Activated gamma-delta T cell (primary cell): ENCODE data around the gene CEMP1.
"Not testable (repeated sequence)": the region's sequence is repeated elsewhere in the genome, so short reads cannot be mapped to it uniquely, and the experiment has no call there.

ENCODE experiments used
- DNase-seq: peaks from one replicate; lab custom pipeline; 2025; lab: John Stamatoyannopoulos, UW
- total RNA-seq, 2 donors: gene quantifications; one replicate each; lab custom pipeline; 2026; lab: John Stamatoyannopoulos, UW

Gene CEMP1, protein sequence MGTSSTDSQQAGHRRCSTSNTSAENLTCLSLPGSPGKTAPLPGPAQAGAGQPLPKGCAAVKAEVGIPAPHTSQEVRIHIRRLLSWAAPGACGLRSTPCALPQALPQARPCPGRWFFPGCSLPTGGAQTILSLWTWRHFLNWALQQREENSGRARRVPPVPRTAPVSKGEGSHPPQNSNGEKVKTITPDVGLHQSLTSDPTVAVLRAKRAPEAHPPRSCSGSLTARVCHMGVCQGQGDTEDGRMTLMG
- 0.46 to 0.48 reads per million in 2 donors for total RNA-seq

DNA sequence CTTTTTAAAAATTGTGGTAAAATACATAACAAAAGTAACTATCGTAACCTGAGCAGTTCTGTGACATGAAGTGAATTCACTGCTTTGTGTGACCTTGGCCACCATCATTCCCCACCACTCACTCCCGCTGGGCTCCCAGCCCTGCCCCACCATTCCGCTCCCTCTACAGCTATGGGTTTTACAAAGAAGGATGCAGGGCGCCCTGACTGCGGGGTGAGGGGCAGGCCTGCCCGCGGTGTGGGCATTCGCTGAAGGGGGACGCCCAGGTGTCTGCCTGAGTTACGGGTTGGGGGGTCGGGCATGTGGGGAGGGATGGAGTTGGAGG, at the start of gene CEMP1:
Gene CEMP1, minus strand, starts transcription at position 38 of the 325 bp plus-strand sequence. CDS start 335 bp downstream, outside the sequence.
- DNase-seq = no peak

DNA sequence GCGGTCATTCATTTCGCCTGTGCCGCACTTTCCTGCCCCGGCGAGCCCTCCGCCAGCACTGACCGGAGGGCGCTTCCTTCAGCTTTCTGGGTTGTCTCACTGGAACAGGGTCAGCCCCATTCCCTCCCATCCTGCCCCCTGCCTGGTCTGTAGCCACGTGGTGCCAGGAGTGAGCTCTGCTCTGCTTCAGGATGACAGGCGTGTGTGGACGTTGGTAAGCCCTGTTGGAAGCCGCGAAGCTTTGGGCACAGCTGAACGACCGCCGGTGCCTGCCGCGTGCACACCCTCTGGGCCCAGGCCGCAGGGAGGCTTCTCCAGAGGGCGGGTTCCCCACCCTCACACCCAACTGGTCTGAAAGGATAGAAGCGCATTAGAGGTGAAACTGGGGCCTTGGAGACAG, 49.6 kb upstream of the CEMP1 start:
- not testable (repeated sequence) for DNase-seq

DNA sequence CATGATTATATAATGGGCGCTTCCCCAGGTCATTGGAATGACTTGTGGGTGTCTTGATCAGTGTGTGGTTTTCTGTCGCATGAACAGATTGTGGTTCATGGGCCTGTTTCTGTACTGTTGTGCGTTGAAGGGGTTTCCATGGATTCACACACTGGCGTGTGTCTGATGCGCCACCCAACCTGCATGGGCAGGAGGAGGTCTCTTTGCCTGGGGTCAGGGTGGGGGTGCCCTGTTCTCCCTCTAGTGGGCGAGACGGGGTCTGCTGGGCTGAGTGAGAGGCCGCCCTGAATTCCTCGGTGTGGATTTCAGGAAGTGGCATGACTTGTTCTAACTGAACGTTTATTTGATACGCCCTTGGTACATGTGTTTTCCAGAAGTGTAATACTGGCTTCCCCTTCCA, 48.9 kb upstream of the CEMP1 start:
- not testable (repeated sequence) for DNase-seq

DNA sequence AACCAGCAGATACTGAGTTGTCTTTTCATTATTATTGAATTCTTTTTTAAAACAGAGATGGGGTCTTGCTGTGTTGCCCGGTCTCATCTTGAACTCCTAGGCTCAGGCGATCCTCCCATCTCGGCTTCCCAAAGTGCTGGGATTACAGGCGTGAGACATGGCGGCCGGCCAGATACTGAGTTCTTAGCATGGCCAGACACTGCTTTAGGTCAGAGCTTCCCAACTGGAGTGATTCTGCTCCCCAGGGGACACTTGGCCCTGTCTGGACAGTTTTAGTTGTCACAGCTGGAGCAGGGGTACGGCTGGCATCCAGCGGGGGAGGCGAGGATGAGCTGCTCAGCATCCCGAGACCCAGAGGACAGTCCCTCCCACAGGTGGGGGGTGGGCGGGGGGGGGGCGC, 47.7 kb upstream of the CEMP1 start:
- DNase-seq = not testable (repeated sequence)

DNA sequence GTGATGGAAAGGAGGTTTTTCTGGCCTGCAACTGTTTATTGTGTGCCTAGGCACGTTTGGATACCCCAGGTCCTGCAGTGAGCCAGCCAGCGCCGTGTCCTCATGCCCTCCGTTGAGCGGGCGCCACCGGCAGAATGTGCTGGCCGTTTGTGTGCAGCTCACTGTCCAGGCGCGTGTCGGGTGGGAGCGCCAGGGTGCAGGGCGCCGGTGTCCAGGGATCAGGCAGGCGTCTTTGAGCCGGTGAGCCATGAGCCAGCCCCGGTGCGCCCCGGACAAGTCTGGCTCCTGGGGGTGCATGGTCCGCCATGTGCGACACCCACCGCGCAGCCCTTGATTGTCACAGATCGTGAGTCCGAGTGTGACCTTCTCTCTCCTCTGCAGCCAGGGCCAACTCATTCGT, 45.8 kb upstream of the CEMP1 start:
- not testable (repeated sequence) for DNase-seq

DNA sequence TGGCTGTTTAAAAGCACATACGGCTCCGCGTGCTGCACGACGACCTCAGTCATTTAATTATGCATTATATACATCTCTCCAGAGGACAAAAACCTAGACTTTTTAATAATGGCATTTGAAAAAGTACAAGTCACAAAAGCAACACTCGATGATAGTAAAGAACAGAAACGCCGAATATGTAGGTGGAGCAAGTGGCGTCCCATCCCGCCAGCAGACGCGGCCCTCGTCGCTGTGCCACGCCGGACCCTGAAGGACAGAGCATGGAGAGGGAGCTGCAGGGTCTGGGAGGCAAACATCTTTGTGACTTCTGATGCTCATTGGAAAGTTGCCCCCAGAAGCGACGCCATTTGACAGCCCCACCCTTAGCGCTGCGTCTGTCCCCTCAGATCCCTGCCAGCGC, 44.6 kb upstream of the CEMP1 start:
- not testable (repeated sequence) for DNase-seq

DNA sequence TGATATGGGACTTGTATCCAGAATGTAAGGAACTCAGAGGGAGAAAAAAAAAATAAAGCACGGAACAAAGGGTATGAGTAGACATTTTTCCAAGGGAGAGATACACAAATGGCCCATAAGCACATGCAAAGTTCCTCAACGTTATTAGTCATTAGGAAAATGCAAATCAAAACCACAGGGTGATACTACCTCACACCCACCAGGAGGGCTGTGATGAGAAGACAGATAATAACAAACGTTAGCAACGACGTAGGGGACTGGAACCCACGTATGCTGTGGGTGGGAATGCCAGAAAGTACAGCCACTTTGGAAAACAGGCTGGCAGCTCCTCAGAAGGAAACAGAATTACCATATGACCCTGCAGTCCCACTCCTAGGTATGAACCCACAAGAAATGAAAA, 41.5 kb upstream of the CEMP1 start:
- DNase-seq = not testable (repeated sequence)

DNA sequence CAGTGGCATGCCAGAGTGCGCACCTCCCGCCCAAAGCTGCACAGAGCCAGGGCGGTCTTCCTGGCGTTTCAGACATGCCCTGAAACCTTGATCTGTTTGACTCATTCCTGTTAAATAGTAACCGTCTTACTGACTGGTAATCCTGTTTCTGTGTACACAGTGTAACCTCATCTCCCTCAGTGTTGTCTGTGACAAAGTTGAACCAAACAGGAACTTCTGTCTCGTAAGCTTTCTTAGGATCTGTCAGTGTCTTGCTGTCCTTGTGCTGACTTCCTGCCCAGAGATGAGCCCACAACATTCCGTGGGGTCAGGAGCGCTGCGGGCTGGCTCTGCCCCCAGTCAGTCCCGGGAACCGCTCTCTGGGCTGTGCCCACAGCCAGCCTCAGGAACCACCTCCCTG, 37.4 kb upstream of the CEMP1 start:
- DNase-seq = not testable (repeated sequence)

DNA sequence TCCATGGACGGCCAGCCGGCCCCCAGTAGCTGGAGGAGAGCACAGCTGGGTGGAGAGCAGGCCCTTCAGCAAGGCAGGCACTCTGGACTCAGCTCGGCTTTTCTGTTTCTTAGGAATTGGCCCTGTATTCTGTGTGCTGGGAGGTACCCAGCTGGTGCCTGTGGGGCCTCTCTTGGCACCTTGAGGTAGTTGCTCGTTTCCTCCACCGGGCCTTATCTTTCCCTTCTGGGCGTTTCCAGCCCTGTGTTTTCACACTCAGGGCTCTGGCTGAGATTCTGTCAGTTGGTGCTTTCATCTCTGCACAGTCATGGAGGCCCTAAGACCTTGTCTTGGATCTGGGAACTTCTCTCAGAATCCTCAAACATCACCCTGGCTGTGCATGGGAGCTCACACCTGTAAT, 36.3 kb upstream of the CEMP1 start:
- not testable (repeated sequence) for DNase-seq

DNA sequence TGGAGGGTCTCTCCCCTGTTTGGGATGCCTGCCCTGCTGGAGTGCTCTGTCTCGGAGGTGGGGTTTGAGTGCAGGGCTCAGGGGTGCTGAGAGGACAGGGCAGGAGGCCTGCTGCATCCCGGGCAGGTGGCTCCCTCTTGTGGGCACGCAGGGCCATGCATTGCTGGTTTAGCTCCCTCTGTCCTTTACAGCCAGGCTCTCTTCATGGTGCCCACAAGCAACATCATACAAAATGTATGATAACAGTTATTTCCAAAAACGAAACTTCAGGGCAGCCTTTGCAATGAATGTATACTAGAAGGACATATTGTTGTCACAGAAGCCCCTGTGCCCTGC, 29.6 kb upstream of the CEMP1 start:
- DNase-seq = not testable (repeated sequence)

DNA sequence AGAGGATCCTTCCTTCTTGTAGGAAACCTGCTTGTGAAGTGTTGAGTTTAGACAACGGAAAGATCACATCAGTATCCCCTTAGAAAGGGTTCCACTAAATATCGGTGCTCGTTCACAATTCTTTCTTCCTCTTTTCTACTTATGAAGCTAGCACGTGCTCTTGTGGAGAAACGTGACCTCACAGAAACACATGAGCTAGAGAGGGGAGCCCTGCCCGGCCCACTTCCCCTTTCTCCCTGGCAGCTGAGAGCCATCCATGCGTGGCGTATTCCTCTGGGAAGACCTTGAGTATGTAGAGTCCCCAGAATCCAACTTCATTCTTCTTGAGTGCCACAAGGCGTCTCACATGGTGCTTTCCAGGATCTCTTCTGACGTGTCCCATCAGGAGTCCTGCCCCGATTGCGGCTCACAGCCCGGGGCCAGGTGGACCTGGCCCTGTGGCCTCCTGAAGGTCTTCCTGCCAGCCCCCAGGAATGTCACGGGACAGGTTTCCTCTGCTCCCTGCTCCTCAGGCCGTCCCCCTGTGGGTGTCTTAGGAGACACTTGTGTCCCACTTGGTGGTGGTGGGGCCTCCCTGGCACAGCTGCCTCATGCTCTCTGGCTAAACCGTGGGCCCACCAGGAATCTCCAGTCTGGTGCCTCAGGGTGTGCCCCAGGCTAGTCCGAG, 29.1 kb upstream of the CEMP1 start:
- not testable (repeated sequence) for DNase-seq

DNA sequence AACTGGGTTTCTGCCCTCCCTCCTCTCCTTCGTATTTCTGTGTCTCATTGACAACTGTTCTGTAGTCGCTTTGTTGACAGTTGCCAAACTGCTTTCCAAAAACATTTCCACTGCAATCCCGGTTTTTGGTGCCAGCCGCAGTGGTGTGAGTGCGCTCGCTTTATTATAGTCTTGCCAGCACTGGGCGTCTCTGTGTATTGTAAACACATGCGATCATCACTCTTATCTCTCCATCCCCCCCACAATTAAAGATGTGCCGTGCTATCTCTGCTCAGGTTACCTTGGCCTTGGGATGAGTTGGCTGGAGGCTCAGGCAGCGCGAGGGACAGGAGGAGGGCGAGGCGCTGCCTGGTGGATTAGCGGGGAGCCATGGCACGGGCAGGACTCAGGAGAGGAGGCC, 25.9 kb upstream of the CEMP1 start:
- not testable (repeated sequence) for DNase-seq

DNA sequence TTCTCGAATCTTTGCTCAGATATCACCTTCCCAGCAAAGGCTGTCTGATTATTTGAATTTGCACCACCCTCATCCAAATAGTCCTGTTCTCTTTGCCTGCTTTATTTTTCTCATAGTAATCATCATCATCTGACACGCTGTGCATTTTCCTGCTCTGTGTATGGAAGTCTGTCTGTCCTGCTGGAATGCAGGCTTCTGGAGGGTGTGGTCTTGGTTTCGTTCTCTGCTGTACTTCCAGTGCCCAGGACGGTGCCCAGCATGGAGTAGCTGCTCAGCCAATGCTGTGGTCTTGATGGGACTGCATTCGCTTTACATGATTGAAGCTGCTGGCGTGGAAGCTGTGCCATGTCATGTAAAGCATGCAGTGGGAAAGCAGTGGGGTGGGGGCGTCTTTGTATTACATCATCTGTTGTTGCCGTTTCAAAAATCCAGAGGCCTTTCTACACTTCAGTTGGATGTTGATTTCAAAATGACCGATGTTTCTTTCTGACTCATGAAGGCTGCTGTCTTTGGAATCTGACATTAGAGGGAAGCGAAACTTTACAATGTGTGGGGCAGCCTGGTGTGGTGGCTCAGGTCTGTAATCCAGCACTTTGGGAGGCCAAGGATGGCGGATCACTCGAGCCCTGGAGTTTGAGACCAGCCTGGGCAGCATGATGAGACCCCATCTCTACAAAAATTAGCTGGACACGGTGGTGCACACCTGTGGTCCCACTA, 23.7 kb upstream of the CEMP1 start:
- DNase-seq = not testable (repeated sequence)

DNA sequence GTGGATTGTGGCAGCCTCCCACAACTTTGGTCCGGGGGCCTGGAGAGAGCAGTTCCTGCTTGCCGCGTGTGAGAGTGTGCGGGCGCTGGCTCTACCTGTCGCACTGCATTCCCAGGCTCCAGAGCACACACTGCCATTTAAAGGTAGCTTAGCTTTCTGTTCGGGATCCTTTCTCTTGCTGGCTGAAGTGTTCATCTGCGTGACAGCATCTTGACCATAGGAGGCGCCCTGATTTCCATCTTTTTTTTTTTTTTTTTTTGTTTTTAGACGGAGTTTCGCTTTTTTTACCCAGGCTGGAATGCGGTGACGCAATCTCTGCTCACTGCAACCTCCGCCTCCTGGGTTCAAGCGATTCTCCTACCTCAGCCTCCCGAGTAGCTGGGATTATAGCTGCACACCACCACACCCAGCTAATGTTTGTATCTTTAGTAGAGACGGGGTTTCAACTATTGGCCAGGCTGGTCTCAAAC, 20.2 kb upstream of the CEMP1 start:
- DNase-seq = not testable (repeated sequence)

DNA sequence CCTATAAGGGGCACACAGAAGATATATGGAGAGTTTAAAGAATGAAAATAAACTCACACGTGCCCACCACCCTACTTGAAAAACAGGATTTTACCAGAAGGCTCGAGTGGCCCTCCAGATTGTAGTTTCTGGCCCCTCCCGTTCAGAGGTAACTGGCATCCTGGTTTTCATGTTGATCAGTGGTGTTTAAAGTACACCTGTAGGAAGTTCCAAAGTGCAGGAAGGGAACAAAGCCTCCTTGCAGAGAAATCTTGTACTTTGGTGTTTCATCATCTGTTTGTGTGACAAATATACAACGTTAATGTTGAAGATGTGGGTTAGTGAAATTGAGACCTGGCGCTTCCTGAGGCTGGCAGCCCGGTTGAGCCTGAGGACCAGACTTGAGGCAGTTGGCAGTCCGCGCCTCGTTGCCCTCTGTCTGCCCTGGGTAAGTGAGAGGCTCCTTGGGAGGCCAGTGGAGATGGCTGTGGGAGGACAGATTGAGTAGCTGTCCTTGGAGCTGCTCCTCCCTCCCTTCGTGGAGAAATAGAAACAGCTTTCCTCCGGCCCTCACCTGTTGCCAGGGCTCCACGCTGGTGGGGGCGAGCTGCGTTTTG, 19.2 kb upstream of the CEMP1 start:
- not testable (repeated sequence) for DNase-seq

DNA sequence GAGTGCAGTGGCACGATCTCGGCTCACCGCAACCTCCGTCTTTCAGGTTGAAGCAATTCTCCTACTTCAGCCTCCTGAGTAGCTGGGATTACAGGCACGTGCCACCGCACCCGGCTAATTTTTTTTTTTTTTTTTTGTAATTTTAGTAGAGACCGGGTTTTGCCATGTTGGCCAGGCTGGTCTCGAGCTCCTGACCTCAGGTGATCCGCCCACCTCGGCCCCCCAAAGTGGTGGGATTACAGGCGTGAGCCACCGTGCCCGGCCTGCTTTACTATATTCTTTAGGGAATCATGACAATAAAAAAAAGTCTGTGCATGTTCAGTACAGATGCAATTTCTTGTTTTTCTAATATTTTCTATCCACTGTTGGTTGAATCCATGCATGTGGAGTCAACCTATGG, 12.6 kb upstream of the CEMP1 start:
- not testable (repeated sequence) for DNase-seq

DNA sequence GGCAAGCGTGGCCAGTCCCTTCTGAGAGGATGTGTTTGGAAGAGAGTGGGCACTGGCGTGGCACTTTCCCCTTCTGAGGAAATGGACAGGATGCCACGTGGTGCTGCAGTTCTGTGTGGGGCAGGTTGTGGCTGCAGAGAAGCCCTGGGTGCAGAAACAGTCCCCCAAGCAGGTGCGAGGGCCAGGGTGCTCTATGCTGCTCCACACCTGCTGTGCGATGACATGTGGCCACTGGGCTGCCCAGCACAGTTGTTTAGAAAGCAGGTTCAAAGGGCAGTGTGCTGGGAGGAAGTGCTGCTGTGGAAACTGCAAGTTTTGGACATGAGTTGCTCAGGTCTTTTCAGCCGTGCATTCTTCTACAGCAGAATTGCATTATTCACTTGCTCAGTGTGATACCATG, 10.2 kb upstream of the CEMP1 start:
- not testable (repeated sequence) for DNase-seq

DNA sequence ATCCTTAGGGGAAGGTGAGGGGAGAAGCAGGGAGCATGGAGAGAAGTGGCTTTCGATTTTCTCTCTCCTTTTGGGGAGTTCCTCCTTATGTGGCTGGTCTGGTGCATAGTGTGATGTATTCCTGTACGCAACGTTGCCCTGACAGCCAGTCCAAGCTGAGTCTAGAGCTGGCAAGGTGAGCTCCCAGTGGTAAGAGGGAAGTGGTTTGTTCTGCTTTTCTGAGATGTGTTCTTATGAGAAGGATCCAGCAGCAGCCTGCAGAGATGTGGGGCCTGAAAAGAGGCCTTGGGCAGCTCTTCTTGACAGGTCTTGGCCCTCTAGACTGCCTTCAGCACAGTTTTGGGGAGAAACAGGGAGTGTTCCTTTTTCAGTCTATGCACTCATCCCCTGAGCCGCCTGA, 9.7 kb upstream of the CEMP1 start:
- not testable (repeated sequence) for DNase-seq

DNA sequence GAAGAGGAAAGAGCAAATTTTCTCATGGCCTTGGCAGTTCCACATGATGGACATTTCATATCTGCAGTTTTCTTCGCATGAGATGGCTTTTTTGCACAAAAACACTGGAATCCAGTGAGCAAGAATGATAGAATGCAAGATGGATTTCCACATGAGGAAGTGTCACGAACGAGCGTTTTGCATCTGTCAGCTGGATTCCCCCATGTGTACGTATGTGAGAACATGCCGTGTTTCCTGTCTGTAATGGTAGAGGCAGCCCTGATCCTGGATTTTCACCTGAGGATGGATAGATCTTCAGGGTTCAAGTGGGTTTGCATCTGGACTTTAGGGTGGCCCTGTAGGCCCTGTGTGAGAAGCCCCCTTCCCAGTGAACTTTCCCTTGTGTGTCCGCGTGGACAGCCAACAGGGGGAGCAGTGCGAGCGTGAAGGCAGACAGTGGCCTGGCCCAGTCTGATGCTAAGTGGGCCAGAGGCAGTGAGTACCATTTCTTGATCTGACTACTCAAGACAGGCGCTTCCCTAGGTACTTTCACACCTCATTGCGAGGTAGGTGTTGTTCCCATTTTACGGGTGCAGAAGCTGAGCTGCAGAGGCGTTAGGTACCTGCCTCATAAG, 8.7 kb upstream of the CEMP1 start:
- not testable (repeated sequence) for DNase-seq

DNA sequence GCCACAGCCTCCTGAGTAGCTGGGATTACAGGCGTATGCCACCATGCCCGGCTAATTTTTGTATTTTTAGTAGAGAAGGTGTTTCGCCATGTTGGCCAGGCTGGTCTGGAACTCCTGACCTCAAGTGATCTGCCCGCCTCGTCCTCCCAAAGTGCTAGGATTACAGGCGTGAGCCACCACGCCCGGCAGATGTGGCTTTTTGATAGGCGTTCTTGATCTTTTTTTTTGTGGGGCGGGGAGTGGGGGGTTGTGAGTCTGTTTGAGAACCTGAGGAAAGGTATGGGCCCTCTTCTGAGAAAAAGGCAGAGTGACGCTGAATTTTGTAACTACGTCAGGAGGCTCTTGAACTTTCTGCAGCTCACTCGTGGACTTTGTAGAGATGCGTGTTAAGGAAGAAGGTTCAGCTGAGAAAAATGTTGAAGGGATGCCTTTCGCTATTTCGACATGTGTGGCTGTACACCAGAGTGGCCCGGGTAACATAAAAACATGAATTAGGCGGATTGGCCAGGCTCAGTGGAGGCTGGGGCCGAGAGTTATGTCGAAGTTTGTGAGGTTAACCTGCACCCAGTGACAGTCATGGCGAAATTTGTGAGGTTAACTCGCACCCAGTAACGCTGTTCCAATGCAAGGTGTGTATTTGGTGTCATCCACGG, 8.1 kb upstream of the CEMP1 start:
- not testable (repeated sequence) for DNase-seq
